Heart right ventricle (tissue), 16 donors: ENCODE measurements around the gene TMPRSS11D. TPM values are rescaled to one million over a fixed set of nuclear protein-coding genes. Genes with fewer than 3 reads are reported as not detected.

Experiments
- ATAC-seq, 8 donors: fragments of 200-7000 bp; cut with Tn5 transposase; one replicate each; pipeline ENCODE4 v1.9.1; 2020; ENCODE audit warnings: mild to moderate bottlenecking in 8 of 8, moderate library complexity in 8 of 8, moderate number of reproducible peaks in 1 of 8
- DNase-seq, 2 donors: peaks; one replicate each; pipeline ENCODE4 v3.0.0-alpha.2; 2020
- H3K27ac ChIP-seq, 10 donors: fragments of 200-600 bp; sonication (generic) in 2 of 10; one replicate each; pipeline versions ENCODE4 v1.5.0 to v1.8.0; 2020 to 2022; ENCODE audit warnings: mild to moderate bottlenecking in 3 of 10
- H3K27me3 ChIP-seq, 7 donors: fragments of 200-600 bp; one replicate each; pipeline ENCODE4 v1.8.0; 2021 to 2022; ENCODE audit warnings: mild to moderate bottlenecking in 2 of 7
- H3K36me3 ChIP-seq, 9 donors: fragments of 200-600 bp; sonication (generic) in 1 of 9; one replicate each; pipeline versions ENCODE4 v1.5.0 to v1.8.0; 2020 to 2022; ENCODE audit warnings: mild to moderate bottlenecking in 2 of 9
- H3K4me1 ChIP-seq, 9 donors: fragments of 200-600 bp; sonication (generic) in 1 of 9; one replicate each; pipeline versions ENCODE4 v1.5.0 to v1.8.0; 2020 to 2022; ENCODE audit warnings: mild to moderate bottlenecking in 4 of 9
- H3K4me3 ChIP-seq, 10 donors: fragments of 200-600 bp; sonication (generic) in 2 of 10; one replicate each; pipeline versions ENCODE4 v1.5.0 to v1.8.0; 2020 to 2022; ENCODE audit warnings: mild to moderate bottlenecking in 7 of 10, moderate library complexity in 2 of 10
- H3K9me3 ChIP-seq, 11 donors: fragments of 200-600 bp in 10 of 11; sonication (generic) in 2 of 11; one replicate each; pipeline versions ENCODE4 v1.5.0 to v1.8.0; 2013 to 2022; ENCODE audit warnings: mild to moderate bottlenecking in 2 of 11, control low read depth in 1 of 11, moderate library complexity in 1 of 11
- WGBS, 2 donors: extraction: QIAGEN DNeasy Blood & Tissue Kit; methylation state at CpG; one replicate each; pipeline ENCODE4 v1.1.7; 2013; ENCODE audit warnings: inconsistent platforms in 1 of 2; 5-methylcytosine and 5-hydroxymethylcytosine counted together
- intact Hi-C, 10 donors: fragments of 100-400 bp; cut with DNase I; formaldehyde crosslinking; loops; one replicate each; pipeline versions ENCODE4 v1.11.1 to v1.14.2; 2022
- polyA plus RNA-seq, 2 donors: library from polyadenylated mRNA; stranded (reverse); fragments of 200-250 nt; gene quantifications; one replicate each; pipeline ENCODE4 v1.2.3, GENCODE V29; 2013
- total RNA-seq, 10 donors: library from RNA; stranded (reverse); fragmentation: NEBNext Ultra II Directional in 3 of 10; extraction: Animal tissue kit (Norgen Biotek cat#: 25700) in 3 of 10; gene quantifications; one replicate each; pipeline versions ENCODE4 v1.2.1 to v1.2.4, GENCODE V29; 2021 to 2023
- TF ChIP-seq, protein P1 (sequence below), 9 donors: fragments of 200-600 bp; sonication (generic) in 2 of 9; IDR thresholded peaks; one replicate each; pipeline versions ENCODE4 v1.5.0 to v1.8.0; 2021 to 2022; ENCODE audit warnings: antibody characterized with exemption in 9 of 9, mild to moderate bottlenecking in 5 of 9, moderate library complexity in 1 of 9
- donor health status: Arrhythmogenic right ventricular cardiomyopathy.
- donor health status: ischemic (EF 13 %, LVEDD 7.1; RV severe dilation, severe dysfunction).
- donor health status: healthy with polysubstance abuse.
- donor health status: DM: no; HTN: yes; CAD: no.
- donor health status: DM: no; HTN: no; CAD: no.
- donor health status: ischemic (EF 25% LVEDD 6.9; RV normal size, moderate dysfunction).
- donor health status: ischemic (EF 25% LVEDD 5.7; RV mildly dilated, moderate dysfunction).
- donor health status: healthy.
- donor health status: DM: yes; HTN: yes; CAD: no.
- donor health status: Ischemic cardiomyopathy.
- donor health status: ischemic (EF 35%, LVEDD 5.7; RV mildly dilated, moderate dysfunction).
- donor health status: nonischemic (EF 11% LVEDD 7.7; RV severe dilation, severe dysfunction).
- donor health status: DM: yes; HTN: yes; CAD: no.
- donor health status: PGD.
- donor health status: ischemic (EF 29% LVEDD 5.4; RV normal size, mild dysfunction).
- donor health status: nonischemic (EF 23%, LVEDD 6.1; RV moderate dilation, normal function).

Gene TMPRSS11D
- total and polyA plus RNA-seq, 12 donors: 0.03 TPM; not detected in 11

DNA sequence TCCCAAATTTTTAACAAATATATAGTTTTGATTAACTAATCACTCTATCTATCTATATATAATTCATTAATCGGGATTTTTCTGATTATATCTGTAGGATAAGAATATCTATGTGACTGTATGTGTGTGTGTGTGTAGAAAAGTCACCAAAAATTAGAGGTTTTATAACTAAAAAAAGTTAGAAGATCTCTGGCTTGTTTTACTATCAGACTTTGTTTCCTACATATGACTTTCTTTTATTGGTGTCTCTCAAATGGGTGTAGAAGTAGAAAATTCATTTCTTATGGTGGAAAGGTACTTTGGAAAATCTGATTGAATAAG is 26.7 kb upstream of the TMPRSS11D start:
- TF ChIP-seq, protein P1, sequence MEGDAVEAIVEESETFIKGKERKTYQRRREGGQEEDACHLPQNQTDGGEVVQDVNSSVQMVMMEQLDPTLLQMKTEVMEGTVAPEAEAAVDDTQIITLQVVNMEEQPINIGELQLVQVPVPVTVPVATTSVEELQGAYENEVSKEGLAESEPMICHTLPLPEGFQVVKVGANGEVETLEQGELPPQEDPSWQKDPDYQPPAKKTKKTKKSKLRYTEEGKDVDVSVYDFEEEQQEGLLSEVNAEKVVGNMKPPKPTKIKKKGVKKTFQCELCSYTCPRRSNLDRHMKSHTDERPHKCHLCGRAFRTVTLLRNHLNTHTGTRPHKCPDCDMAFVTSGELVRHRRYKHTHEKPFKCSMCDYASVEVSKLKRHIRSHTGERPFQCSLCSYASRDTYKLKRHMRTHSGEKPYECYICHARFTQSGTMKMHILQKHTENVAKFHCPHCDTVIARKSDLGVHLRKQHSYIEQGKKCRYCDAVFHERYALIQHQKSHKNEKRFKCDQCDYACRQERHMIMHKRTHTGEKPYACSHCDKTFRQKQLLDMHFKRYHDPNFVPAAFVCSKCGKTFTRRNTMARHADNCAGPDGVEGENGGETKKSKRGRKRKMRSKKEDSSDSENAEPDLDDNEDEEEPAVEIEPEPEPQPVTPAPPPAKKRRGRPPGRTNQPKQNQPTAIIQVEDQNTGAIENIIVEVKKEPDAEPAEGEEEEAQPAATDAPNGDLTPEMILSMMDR (IDR thresholded peaks at IDR 0.05): peak in 1 of 9 donors; percentile 2
- H3K4me3 ChIP-seq: no peak overlapping the region
- intact Hi-C loops: no loop called here
- H3K27me3 ChIP-seq: no peaks in the 10 kb centered on the region
- no peaks in the 10 kb centered on the region for H3K36me3 ChIP-seq
- H3K27ac ChIP-seq: no peak overlapping the region
- H3K9me3 ChIP-seq: peaks cover 0 to 10% (median 0%) of the 10 kb centered on the region in 11 donors
- H3K4me1 ChIP-seq: no peaks in the 10 kb centered on the region
- 6 to 19% methylated on average over 1 of the region's 1 CpG for WGBS, 2 donors
- no peak for ATAC-seq
- DNase-seq: no peak

DNA sequence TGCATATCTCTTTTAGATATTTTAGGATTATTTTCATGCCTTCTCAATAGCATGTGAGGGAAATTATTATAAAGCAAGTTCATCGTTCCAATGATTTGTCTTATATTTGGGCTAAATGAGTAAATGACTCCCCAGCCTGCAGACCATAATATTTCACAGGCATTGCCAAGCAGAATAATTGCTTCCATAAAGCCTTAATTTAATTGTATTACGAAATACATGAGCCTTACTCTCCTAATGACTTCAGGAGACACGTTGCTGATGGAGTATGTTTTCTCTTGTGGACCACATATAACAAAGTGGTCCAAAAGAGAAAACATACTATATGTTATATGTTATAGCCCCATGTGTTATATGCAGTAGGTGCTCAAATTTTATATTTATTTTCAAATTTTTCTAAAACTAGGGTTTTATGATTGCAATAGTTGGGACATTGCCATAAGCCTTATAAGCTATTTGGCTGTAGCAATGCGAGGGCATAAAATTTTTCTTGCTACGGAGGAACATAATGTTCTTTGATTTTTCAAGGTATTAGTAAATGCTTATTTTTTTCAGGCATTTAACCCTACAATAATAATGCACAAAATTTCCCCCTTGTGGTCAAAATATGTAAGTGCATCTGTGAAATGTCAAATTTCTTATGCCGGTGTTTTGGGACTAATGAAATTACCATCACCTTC is 26.2 kb upstream of the TMPRSS11D start:
- TF ChIP-seq, protein P1 (IDR thresholded peaks at IDR 0.05): peak; percentile 13 to 64 (median 48)
- H3K9me3 ChIP-seq: peaks cover 0 to 14% (median 0%) of the 10 kb centered on the region in 11 donors
- no peak for DNase-seq
- WGBS, 2 donors: 50 to 54% methylated on average over 6 of the region's 6 CpGs
- intact Hi-C loops: no loop called here
- H3K4me1 ChIP-seq: no peaks in the 10 kb centered on the region
- H3K4me3 ChIP-seq: no peak overlapping the region
- H3K27ac ChIP-seq: no peak overlapping the region
- no peaks in the 10 kb centered on the region for H3K27me3 ChIP-seq
- no peaks in the 10 kb centered on the region for H3K36me3 ChIP-seq
- no peak for ATAC-seq

DNA sequence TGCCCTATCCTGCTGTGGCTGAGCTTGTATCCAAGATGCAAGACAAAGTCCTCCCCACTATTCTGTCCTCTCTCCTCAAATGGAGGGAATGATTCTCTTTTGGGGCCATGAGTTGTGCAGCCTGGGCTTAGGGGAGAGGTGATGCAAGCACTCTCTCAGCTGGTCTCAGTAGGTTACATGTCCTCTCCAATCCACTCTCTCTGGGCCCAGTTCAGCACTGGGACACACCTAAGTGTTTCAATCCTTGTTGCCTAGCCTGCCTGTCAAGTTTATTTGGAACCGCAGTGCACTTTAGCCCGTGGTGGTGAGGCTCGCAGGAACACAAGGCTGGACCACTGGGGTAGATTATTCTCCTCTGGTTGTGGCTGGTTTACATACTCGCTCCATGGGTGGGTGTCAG is 23.8 kb upstream of the TMPRSS11D start:
- H3K9me3 ChIP-seq: peaks cover 0 to 21% (median 0%) of the 10 kb centered on the region in 11 donors
- TF ChIP-seq, protein P1 (IDR thresholded peaks at IDR 0.05): no peak

DNA sequence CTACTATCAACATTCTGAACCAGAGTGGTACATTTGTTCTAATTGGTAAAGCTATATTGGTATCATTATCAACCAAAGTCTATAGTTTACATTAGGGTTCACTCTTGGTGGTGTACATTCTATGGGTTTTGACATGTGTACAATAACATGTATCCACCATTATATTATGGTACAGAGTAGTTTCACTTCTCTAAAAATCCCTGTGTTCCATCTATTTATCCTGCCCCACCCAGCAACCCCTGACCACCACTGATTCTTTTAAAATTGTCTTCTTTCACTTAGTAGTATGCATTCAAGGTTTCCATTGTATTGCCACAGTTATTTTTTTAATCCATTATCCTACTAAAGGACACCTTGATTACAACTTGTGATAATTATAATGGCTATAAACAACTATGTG is 15.3 kb upstream of the TMPRSS11D start:
- H3K9me3 ChIP-seq: peaks cover 0 to 23% (median 0%) of the 10 kb centered on the region in 11 donors
- no peaks in the 10 kb centered on the region for H3K4me1 ChIP-seq
- H3K27me3 ChIP-seq: no peaks in the 10 kb centered on the region
- TF ChIP-seq, protein P1 (IDR thresholded peaks at IDR 0.05): no peak
- H3K27ac ChIP-seq: no peak overlapping the region
- H3K4me3 ChIP-seq: no peak overlapping the region
- intact Hi-C loops: no loop called here
- no peaks in the 10 kb centered on the region for H3K36me3 ChIP-seq
- ATAC-seq: no peak
- DNase-seq: no peak

More for the DNA sequence above, 23.8 kb upstream of the TMPRSS11D start:
- Histone ChIP-seq H3K27ac (no peak overlapping the region), H3K4me3 (no peak overlapping the region), H3K4me1 (no peaks in the 10 kb centered on the region), H3K36me3 (no peaks in the 10 kb centered on the region), H3K27me3 (no peaks in the 10 kb centered on the region)
- no peak for DNase-seq
- intact Hi-C loops: no loop called here
- ATAC-seq: no peak
- 89 to 96% methylated on average over 4 of the region's 4 CpGs for WGBS, 2 donors
